Central memory CD4-positive, alpha-beta T cell (primary cell): Measurements from ENCODE around the gene AXDND1.
"Not testable (repeated sequence)": the region's sequence is repeated elsewhere in the genome, so short reads cannot be mapped to it uniquely, and the experiment has no call there.

Experiments
- DNase-seq: peaks from one replicate; pipeline ENCODE4 v3.0.0; 2022
- total RNA-seq, 3 experiments: gene quantifications; one replicate each; lab custom pipeline; 2026; lab: John Stamatoyannopoulos, UW

Gene AXDND1, protein sequence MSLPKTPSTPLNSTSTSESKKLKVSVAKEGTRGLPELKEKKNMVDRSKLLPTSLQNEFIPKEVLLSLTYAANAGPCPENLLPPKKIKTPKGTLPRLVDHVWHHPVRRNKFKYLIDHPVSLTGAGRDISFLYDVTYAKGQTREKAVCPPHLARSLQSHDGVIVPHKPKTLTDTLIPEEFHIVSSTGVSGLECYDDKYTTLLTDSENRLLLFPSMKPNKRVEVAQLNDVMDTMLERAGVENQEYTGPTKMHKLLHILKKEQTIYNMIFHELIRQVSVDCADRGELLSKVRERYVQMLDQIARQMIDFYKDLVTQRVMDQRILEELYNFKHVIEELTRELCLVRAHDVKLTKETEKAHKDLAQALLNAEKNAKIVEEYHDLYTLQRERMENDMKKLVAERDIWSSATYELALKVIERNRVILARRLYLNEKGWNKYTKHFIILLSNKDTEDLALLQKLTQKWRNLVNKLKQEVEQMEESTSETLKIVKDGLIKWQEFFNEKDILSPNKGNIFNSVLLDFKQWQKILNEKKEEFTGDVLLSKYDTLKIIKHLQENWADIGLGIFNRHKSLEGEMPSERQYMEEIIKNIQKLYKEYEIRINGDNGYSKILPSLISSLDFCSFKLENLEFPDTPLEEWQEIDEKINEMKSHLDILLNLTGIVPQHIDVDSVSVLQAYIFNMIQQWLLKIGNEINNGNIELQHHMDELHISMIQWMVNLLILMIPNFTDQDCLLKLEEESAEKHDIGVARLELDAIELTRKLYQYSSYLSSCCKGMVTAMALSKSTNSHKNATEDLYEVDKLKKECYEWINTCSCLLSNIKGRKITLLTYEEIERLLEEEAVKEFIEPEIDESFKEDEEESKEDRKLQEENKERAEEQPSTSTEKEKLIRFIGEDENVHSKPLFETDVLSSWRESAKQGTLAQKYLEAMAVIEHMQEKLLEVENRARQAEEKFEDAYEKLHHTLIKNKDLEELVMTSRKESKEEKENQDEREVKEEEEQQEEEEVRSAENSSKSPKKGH
- 0.11 to 0.77 (median 0.54) reads per million in 3 experiments for total RNA-seq

DNA sequence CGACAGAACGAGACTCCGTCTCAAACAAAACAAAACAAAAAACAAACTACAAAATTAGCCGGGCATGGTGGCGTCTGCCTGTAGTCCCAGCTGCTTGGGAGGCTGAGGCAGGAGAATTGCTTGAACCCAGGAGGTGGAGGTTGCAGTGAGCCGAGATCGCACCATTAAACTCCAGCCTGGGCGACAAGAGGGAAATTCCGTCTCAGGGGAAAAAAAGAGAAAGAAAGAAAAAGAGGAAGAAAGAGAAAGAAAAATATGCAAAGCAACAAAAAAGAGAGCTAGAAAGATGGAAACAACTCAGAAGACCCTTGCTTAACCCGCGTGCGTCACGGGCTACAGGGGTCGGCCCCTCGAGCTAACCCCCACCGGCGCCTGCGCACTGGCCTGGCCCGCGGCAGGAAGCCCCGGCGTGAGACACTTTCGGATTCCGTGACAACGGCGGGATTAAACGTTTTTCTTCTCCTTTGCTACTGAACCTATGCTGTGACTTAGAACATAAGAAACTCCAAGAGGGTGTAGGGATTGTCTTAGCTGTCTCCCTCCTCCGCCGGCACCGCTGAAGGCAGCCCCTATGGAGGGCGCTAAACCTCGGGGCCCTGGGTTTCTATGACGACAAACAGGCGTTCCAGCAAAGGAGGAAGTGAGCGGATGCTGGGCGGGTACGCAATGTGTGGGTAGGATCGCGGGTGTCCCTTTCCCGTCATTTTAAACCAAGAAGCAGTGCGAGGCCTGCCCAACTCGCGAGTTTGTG lies at the start of gene AXDND1:
Gene AXDND1 (plus strand): TSS at position 630 of the 751 bp plus-strand sequence. CDS start 539 bp downstream, outside the sequence.
- peak; percentile 93 for DNase-seq

DNA sequence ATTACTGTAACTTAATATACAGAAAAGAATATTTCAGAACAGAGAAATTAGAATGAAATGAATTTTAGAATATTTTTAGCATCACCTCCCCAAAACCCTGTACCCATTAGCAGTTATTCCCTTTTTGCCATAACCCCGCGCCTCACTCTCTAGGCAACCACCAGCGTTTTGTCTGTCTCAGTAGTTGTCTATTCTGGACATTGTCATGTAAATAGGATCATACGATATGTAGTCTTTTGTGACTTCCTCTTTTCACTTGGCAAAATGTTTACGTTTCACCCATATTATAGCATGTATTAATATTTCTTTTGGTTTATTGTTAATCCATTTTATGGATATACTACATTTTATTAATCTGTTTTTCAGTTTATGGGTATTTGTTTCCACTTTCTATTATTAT lies 47.3 kb upstream of the AXDND1 start:
- no peak for DNase-seq

DNA sequence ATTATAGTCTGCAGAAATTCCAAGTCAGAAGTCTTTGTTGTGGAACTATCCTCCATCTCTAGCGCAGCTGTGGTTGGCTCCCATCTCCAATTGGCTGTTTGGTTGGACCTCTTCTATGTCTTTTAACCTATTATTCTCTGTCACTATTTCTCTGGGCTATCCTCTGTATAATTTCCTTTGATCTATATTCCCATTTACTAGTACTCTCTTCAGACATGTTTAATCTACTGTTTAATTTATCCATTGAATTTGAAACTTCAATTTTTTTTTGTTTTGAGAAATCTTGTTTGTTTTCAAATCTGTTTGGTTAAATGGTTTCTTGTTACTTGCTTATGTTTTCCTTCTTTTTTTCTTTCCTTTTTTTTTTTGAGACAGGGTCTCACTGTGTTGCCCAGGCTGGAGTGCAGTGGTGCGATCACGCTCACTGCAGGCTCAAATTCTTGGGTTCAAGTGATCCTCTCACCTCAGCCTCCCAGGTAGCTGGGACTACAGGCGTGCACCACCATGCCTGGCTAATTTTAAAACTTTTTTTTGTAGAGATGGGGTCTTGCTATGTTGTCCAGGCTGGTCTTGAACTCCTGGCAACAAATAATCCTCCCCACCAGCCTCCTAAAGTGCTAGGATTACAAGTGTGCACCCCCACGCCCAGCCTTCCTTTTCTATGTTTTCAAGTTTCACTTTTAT lies 44.1 kb upstream of the AXDND1 start:
- DNase-seq = no peak

DNA sequence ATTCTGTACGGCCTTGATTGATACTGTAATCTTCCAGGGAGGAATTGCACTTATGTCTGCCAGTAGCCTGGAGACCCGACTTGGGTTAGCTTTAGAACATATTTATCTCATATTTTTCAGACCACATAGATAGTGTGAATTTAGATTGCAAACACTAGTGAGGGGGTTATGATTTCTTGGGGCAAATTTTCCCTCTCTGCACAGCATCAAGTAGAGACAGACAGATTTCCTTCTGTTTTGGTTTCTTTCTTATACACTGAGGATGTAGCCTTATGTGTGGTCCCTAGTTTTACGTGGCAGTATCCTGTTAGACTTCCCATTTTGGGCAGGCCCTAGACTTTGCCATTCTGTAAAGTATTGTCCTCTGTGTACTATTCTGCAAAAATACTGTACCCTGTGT lies 43.2 kb upstream of the AXDND1 start:
- no peak for DNase-seq

DNA sequence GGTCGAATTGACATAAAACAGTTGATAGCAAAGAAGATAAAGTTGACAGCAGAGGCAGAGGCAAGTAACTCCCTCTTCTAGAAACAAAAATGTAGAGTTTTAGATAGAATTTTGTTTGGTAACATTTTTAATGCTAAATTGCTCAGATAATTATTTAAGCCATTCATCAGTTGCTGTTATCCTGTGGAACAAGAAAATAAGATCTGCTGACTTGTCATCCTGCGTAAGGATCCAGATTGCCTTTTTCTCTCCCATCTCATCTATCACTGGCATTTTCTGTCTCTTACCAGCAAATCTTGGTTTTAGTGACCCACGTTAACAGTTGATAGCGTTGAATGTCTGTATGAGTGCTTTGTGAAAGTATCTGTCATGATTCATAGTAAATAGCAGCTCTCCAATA lies 42.3 kb upstream of the AXDND1 start:
- no peak for DNase-seq

DNA sequence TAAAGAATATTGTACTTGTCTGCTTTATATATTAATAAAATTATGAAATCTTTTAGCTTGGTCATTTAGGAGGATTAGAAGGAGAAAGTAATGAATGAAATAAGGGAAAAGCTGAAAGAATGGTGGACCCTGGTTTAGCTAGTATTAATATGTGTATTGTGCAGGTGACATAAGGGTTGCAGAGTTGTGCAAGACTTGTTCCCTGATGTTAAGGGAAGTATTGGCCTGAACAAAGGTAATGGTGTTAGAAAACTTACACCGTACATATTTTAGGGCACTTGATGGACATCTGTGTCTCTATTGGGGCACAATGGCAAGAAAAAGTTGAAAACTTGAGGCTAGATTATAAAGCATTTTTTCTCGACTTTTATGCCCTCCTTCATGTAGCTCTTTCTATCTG lies 39.9 kb upstream of the AXDND1 start:
- DNase-seq = no peak

DNA sequence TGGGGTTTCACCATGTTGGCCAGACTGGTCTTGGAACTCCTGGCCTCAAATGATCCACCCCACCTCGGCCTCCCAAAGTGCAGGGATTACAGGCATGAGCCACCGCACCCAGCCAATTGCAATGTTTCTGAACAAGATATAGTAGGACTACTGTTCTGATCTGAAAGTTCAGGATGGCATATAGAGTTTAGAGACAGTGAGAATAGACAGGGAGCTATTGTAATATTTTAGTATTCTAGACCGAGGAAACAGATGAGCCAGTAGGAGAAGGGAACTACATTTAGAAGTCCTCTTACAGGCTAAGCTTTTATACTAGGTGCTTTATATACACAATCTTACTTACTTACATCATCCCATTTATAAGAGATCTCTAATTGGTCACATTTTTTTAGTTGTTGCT lies 39.0 kb upstream of the AXDND1 start:
- DNase-seq = no peak

DNA sequence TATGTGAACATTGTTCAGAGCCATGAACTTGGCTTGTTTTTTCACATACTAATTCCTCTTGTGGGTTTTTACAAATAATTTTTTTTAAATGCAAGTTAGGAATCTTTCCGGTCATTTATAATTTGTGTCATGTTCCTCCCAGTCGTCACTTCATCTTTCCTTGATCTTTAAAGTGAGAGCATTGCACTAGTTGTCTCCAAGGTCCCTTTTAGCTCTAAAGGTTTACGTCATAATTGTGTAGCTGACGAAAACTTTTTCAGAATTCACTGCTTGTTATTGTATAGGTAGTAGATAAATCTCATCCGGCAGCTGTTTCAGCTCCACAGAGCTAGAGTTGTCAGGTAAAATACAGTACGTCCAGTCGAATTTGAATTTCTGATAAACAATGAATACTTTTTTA lies 38.6 kb upstream of the AXDND1 start:
- DNase-seq = no peak

DNA sequence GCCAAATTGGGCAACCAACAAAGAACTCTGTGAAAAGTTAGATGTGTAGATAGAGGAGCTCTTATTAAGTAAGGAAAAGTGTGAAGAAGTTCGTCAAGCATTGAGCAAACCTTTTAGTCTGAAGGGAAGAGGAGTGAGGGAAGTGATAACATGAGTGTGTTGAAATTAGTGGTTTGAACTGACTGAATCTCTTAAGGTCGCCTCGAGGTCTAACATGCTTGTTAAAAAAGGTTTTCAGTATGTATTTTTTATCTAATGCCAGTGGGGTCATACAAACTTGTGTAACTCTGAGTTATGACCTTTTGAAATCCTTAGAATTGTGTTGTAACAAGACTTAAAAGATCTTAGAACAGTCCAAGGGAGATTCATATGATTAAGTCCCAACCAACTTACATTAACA lies 38.1 kb upstream of the AXDND1 start:
- DNase-seq = no peak

DNA sequence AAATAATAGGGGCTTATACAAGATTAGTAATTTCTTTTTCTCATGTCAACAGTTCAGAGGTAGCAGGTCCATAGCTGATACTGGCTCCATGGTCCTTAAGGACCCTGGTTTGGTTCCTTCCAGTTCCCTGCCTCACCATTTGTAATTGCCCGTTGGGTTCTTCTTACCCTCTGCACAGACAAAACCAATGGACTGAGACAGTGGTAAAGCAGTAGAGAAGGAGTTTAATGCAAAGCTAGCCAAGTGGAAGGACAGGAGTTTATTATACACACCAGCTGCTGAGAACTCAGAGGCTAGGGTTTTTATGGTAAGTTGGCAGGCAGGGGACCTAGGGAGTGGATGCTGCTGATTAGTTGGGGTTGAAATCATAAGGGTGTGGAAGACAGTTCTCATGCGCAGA lies 35.9 kb upstream of the AXDND1 start:
- no peak for DNase-seq

DNA sequence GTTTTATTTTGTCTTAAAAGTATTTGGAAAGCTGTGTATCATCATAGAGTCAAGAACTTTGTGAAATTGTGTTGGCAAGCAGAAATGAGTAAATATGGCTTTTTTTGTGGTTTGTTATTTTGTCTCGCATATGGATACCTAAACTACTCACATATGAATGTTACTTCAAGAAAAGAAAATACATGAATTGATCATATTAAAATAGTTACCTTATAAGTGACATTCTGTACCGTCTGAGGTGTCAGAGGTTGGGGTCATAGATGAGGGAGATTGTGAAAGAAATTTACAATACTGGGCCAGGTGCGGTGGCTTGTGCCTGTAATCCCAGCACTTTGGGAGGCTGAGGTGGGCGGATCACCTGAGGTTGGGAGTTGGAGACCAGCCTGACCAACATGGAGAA lies 31.3 kb upstream of the AXDND1 start:
- DNase-seq = no peak

DNA sequence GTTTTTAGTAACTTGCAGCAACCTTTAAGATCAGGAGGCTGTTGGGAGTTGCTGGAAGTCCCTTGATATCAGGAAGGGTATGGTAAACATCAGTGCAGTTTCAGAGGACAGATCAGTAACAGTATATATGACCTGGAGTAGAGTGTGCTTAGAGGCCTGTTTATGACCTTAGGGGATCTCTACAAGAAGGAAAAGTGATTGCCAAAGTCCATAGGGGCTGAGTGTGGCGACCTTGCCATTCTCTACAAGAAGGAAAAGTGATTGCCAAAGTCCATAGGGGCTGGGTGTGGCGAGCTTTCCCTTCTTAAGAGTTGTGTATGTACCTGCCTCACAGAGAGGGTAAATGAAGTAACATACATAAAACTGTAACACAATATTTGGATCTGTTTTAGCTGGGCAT lies 28.5 kb upstream of the AXDND1 start:
- DNase-seq = no peak

DNA sequence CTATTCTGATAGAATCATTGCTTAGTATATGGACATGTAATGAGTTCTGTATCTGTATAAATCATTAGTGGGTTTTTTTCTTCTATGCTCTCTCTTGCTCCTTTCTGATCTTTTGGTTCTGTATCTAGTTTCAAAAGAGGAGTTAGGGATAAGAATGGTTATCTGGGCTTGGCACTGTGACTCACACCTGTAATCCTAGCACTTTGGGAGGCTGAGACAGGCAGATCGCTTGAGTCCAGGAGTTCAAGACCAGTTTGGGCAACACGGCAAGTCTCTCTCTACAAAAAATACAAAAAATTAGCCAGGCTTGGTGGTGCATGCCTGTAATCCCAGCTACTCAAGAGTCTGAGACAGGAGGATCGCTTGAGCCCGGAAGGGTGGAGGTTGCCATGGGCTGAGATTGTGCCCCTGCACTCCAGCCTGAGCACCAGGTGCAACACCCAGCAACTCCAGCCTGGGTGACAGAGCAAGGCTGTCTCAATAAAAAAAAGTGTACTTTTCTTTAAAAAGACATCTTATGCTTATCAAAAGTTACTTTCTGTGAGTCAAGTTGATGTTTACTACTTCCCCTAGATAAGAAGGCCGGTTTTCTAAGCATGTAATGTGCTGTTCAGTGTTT lies 27.7 kb upstream of the AXDND1 start:
- DNase-seq = no peak

DNA sequence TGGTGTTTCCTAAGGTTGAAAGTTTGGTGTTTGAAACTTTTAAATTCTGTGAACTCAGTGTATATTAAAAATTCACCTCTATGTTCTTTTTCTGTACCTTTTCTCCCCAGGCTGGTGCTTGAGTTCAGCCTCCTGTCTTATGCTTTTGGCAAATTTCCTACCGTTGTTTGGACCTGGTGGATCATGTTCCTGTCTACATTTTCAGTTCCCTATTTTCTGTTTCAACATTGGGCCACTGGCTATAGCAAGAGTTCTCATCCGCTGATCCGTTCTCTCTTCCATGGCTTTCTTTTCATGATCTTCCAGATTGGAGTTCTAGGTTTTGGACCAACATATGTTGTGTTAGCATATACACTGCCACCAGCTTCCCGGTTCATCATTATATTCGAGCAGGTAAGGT lies 24.9 kb upstream of the AXDND1 start:
- DNase-seq = no peak

DNA sequence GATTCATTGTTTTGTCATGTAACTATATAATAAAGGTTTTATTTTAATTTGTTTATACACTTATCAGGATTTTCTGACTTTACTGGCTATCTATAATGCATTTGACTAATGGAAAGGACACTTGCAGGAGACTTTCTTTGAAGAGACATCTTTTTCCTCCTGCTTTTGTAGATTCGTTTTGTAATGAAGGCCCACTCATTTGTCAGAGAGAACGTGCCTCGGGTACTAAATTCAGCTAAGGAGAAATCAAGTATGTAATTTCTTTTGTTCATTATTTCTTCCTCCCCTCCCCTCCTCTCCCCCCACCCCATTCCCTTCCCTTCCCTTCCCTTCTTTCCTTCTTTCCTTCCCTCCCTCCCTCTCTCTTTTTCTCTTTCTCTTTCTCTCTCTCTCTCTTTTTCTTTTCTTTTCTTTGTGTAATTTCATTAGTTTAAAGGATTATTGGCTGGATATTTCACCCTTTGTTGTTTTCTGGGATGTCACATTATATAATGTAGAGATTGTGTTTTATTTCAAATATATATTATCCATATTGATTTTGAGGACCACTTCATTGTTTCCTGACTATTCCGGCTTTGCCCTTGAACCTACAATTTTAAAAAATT lies 23.7 kb upstream of the AXDND1 start:
- no peak for DNase-seq

DNA sequence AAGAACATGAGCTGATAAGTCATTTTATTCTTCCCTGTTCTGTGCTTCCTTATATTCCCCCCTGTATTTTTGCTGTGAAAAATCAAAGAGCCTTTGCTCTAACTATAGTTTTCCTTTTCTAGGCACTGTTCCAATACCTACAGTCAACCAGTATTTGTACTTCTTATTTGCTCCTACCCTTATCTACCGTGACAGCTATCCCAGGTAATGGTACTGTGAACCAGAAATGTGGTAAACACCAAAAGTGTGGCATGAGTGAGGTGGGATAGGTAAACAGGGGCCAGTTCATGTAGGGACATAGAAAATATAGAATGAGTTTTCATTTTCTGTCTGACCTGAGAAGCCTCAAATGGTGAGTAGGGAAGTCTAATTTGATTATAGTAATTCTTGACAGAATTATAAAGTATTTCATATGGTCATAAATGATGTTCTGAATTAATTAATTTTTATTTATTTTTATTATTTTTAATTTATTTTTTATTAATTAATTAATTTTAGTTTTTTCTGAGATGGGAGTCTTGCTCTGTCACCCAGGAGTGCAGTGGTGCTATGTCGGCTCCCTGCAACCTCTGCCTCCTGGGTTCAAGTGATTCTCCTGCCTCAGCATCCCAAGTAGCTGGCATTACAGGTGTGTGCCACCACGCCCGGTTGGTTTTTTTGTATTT lies 22.9 kb upstream of the AXDND1 start:
- no peak for DNase-seq

DNA sequence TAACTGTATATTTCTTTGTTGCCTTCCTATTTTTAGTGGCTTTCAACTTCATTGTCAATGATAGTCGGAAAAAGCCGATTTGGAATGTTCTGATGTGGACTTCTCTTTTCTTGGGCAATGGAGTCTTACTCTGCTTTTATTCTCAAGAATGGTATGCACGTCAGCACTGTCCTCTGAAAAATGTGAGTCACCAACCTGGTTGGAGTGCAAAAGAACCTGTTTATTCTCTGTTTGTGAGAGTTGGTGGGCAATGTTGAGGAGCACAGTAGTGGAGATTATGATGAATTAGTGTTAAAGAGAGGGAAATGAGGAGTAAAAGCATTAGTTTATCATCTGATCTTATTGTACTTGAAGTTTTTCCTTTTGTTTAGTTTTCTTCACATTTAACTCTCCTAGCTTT lies 14.5 kb upstream of the AXDND1 start:
- no peak for DNase-seq

DNA sequence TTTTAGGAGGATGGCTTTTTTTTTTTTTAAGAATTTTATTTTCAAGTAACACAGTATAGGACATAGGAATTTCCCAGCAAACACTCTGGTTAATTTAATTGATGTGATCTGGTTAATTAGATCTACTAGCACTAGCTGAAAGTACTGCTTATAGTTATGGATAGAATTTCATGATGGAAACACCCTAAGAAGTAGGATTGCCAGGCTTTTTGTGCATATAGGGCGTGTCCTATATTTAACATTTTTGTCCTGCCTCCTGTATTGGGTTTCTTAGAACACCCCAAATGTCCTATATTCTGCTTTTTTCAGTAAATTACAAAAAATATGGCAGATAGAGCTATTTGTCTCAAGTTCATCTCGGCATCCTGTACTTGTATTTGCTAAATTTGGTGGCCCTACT lies 13.5 kb upstream of the AXDND1 start:
- no peak for DNase-seq

DNA sequence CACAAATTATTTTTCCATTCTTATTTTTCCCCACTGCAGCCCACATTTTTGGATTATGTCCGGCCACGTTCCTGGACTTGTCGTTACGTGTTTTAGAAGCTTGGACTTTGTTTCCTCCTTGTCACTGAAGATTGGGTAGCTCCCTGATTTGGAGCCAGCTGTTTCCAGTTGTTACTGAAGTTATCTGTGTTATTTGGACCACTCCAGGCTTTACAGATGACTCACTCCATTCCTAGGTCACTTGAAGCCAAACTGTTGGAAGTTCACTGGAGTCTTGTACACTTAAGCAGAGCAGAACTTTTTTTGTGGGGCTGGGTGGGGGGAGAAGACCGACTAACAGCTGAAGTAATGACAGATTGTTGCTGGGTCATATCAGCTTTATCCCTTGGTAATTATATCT lies 12.2 kb upstream of the AXDND1 start:
- no peak for DNase-seq

DNA sequence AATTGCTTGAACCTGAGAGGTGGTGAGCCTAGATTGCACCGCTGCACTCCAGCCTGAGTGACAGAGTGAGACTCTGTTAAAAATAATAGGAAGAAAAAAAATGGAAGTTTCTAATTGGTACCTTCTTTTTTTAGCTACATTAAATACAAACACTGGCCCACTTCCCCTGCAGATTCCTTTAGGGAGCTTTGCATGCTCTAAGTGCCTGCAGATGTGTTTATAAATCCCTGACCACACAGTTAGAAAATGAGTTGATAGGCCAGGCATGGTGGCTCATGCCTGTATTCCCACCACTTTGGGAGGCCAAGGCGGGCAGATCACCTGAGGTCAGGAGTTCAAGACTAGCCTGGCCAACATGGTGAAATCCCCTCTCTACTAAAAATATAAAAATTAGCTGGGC lies 4.1 kb upstream of the AXDND1 start:
- not testable (repeated sequence) for DNase-seq
